Breast epithelium (tissue), 4 donors: Measurements from ENCODE around the gene C1QBP. TPM values are rescaled to one million over a fixed set of nuclear protein-coding genes. Genes with fewer than 3 reads are reported as not detected.
A peak's percentile ranks its signal among the peaks of the same experiment; 100 is the strongest.
"Not testable (repeated sequence)": the region's sequence is repeated elsewhere in the genome, so short reads cannot be mapped to it uniquely, and the experiment has no call there.

ENCODE experiments used
- DNase-seq, 2 donors: peaks; one replicate each; pipeline ENCODE4 v3.0.0-alpha.2; 2019; ENCODE audit warnings: low spot score in 2 of 2
- H3K27ac ChIP-seq, 2 donors: fragments of 200-600 bp; sonication (generic) in 1 of 2; one replicate each; pipeline ENCODE4 v1.5.1; 2016 to 2019; ENCODE audit warnings: mild to moderate bottlenecking in 1 of 2
- H3K27me3 ChIP-seq, 2 donors: fragments of 200-600 bp; sonication (generic) in 1 of 2; one replicate each; pipeline versions ENCODE4 v1.5.1 to v1.6.0; 2017 to 2019; ENCODE audit warnings: control low read depth in 1 of 2, mild to moderate bottlenecking in 1 of 2
- H3K36me3 ChIP-seq: fragments of 200-600 bp; one replicate; pipeline ENCODE4 v1.5.1; 2019
- H3K4me1 ChIP-seq, 2 donors: fragments of 200-600 bp; sonication (generic); one replicate each; pipeline ENCODE4 v1.5.1; 2016 to 2019; ENCODE audit warnings: control low read depth in 1 of 2
- H3K4me3 ChIP-seq, 3 donors: fragments of 200-600 bp; sonication (generic); 1 replicate in 2 of 3; 2 replicates in 1 of 3; pipeline ENCODE4 v1.5.1; 2016 to 2019; ENCODE audit warnings: mild to moderate bottlenecking in 3 of 3, moderate library complexity in 2 of 3
- H3K9me3 ChIP-seq, 2 donors: fragments of 200-600 bp; sonication (generic) in 1 of 2; one replicate each; pipeline ENCODE4 v1.5.1; 2016 to 2019; ENCODE audit warnings: control low read depth in 1 of 2
- CTCF ChIP-seq, 3 donors: fragments of 450-650 bp; IDR thresholded peaks; one replicate each; pipeline ENCODE4 v1.5.1; 2016 to 2017; ENCODE audit warnings: antibody characterized with exemption in 3 of 3, mild to moderate bottlenecking in 3 of 3, moderate library complexity in 3 of 3
- POLR2A ChIP-seq: fragments of 450-650 bp; IDR thresholded peaks from one replicate; pipeline ENCODE4 v1.6.1; 2016; ENCODE audit warnings: antibody characterized with exemption, mild to moderate bottlenecking, moderate library complexity
- POLR2AphosphoS5 ChIP-seq, 3 donors: sonication (generic); formaldehyde crosslinking; IDR thresholded peaks; one replicate each; pipeline ENCODE4 v1.6.1; 2017; ENCODE audit warnings: antibody characterized with exemption in 3 of 3
- intact Hi-C: fragments of 100-400 bp; cut with DNase I; formaldehyde crosslinking; loops from one replicate; pipeline ENCODE4 v1.15.1; 2023; ENCODE audit warnings: low total_unique reads
- total RNA-seq, 3 donors: library from RNA; depleted of rRNA; stranded (reverse); fragments of >200 nt; gene quantifications; one replicate each; pipeline ENCODE4 v1.1.0, GENCODE V29; 2016

Gene C1QBP
- total RNA-seq, 3 donors from 2014 or later = 59.0 to 109 (median 88.8) TPM

- Histone ChIP-seq H3K9me3 (no peaks in the 10 kb centered on the region), H3K36me3 (no peaks in the 10 kb centered on the region), H3K27ac (no peak overlapping the region), H3K4me3 (no peak overlapping the region), H3K4me1 (no peaks in the 10 kb centered on the region), H3K27me3 (no peaks in the 10 kb centered on the region)
- no peak for TF ChIP-seq CTCF (IDR thresholded peaks at IDR 0.05)
- TF ChIP-seq POLR2AphosphoS5 (IDR thresholded peaks at IDR 0.05) = no peak
- DNase-seq = no peak
- intact Hi-C loops = loop anchor here (10.0 kb wide), 1 partner anchor 1607 kb away; no protein-coding TSS in a partner anchor
Observed at GRCh38 chr17:5431949-5432556, 6.9 kb downstream of the C1QBP start.

GRCh38 chr17:5431234-5431633, 7.7 kb downstream of the C1QBP start:
- intact Hi-C loops = loop anchor here (10.0 kb wide), 1 partner anchor 1606 kb away; no protein-coding TSS in a partner anchor
- H3K36me3 ChIP-seq, H3K9me3 ChIP-seq, H3K27ac ChIP-seq, H3K4me1 ChIP-seq, H3K27me3 ChIP-seq, H3K4me3 ChIP-seq, DNase-seq: not testable (repeated sequence)

- peaks cover 6% of the 10 kb centered on the region for H3K36me3 ChIP-seq
- H3K4me3 ChIP-seq = no peak overlapping the region
- H3K4me1 ChIP-seq = no peaks in the 10 kb centered on the region
- DNase-seq = no peak
- intact Hi-C loops = loop anchor here (10.0 kb wide), 1 partner anchor 1606 kb away; no protein-coding TSS in a partner anchor
- no peaks in the 10 kb centered on the region for H3K9me3 ChIP-seq
- TF ChIP-seq CTCF (IDR thresholded peaks at IDR 0.05) = no peak
- H3K27me3 ChIP-seq = no peaks in the 10 kb centered on the region
- no peak overlapping the region for H3K27ac ChIP-seq
Observed at GRCh38 chr17:5430413-5430999, 8.4 kb downstream of the C1QBP start.

GRCh38 chr17:5429191-5429887, 9.6 kb downstream of the C1QBP start:
- peak overlapping the region; percentile 9 to 38 for H3K27ac ChIP-seq
- no peaks in the 10 kb centered on the region for H3K9me3 ChIP-seq
- H3K4me3 ChIP-seq = no peak overlapping the region
- no peak for DNase-seq
- H3K27me3 ChIP-seq = no peaks in the 10 kb centered on the region
- peaks cover 6% of the 10 kb centered on the region for H3K36me3 ChIP-seq
- no peaks in the 10 kb centered on the region for H3K4me1 ChIP-seq
- no peak for TF ChIP-seq CTCF (IDR thresholded peaks at IDR 0.05)
- TF ChIP-seq POLR2A = no peak
- TF ChIP-seq POLR2AphosphoS5 (IDR thresholded peaks at IDR 0.05) = no peak
- intact Hi-C loops = no loop called here

- Histone ChIP-seq H3K27ac (no peak overlapping the region), H3K36me3 (peaks cover 6% of the 10 kb centered on the region), H3K9me3 (no peaks in the 10 kb centered on the region), H3K27me3 (no peaks in the 10 kb centered on the region), H3K4me3 (no peak overlapping the region), H3K4me1 (peaks cover 0 to 6% of the 10 kb centered on the region in 2 donors)
- TF ChIP-seq POLR2AphosphoS5 (IDR thresholded peaks at IDR 0.05) = no peak
- no peak for TF ChIP-seq POLR2A
- no peak for TF ChIP-seq CTCF (IDR thresholded peaks at IDR 0.05)
- no peak for DNase-seq
- intact Hi-C loops = no loop called here
Observed at GRCh38 chr17:5425826-5426225, 13.1 kb downstream of the C1QBP start.
